Astrocyte (in vitro differentiated cells and primary cell): Measurements from ENCODE around the gene PTPRQ. TPM values are rescaled to one million over a fixed set of nuclear protein-coding genes. Genes with fewer than 3 reads are reported as not detected.

Experiments
- DNase-seq: peaks from one replicate; pipeline ENCODE4 v3.0.0-alpha.2; 2010; ENCODE audit warnings: low read depth
- FAIRE-seq: peaks from 2 replicates; lab custom pipeline; 2011; peaks lifted over from hg19 to GRCh38; lab: Jason Lieb, UNC
- H2AFZ ChIP-seq: 2 replicates; pipeline ENCODE4 v1.6.0; 2012; ENCODE audit warnings: low read depth, low read length, inconsistent platforms
- H3K27ac ChIP-seq: 2 replicates; pipeline ENCODE4 v1.5.1; 2011; ENCODE audit warnings: low read depth, low read length, inconsistent platforms
- H3K27me3 ChIP-seq: 2 replicates; pipeline ENCODE4 v1.6.0; 2011; ENCODE audit warnings: low read length, inconsistent platforms; ENCODE audit not compliant: insufficient read depth
- H3K36me3 ChIP-seq: 2 replicates; pipeline ENCODE4 v1.5.1; 2011; ENCODE audit warnings: low read length, inconsistent platforms; ENCODE audit not compliant: insufficient read depth
- H3K4me1 ChIP-seq: 2 replicates; pipeline ENCODE4 v1.5.1; 2011; ENCODE audit warnings: low read length, inconsistent platforms; ENCODE audit not compliant: insufficient read depth
- H3K4me2 ChIP-seq: 2 replicates; pipeline ENCODE4 v1.6.0; 2012; ENCODE audit warnings: low read length, inconsistent platforms
- H3K4me3 ChIP-seq: 2 replicates; pipeline ENCODE4 v1.5.1; 2011; ENCODE audit warnings: low read depth, mild to moderate bottlenecking, low read length, inconsistent platforms; ENCODE audit not compliant: insufficient read depth
- H3K79me2 ChIP-seq: 2 replicates; pipeline ENCODE4 v1.6.0; 2012; ENCODE audit warnings: mild to moderate bottlenecking, low read length, inconsistent platforms; ENCODE audit not compliant: insufficient read depth
- H3K9ac ChIP-seq: 2 replicates; pipeline ENCODE4 v1.6.0; 2012; ENCODE audit warnings: mild to moderate bottlenecking, low read length, inconsistent platforms
- H3K9me3 ChIP-seq: 2 replicates; pipeline ENCODE4 v1.5.1; 2012; ENCODE audit warnings: low read depth, mild to moderate bottlenecking, low read length, inconsistent platforms; ENCODE audit not compliant: insufficient read depth
- H4K20me1 ChIP-seq: 2 replicates; pipeline ENCODE4 v1.6.0; 2012; ENCODE audit warnings: low read length, inconsistent platforms; ENCODE audit not compliant: insufficient read depth
- H3K27ac Mint-ChIP-seq: one replicate; pipeline ENCODE4 v1.8.0; 2021; ENCODE audit warnings: mild to moderate bottlenecking, mixed read lengths; ENCODE audit not compliant: unreplicated experiment
- H3K27me3 Mint-ChIP-seq: one replicate; pipeline ENCODE4 v1.8.0; 2021; ENCODE audit warnings: low read depth, mixed read lengths; ENCODE audit not compliant: unreplicated experiment
- H3K36me3 Mint-ChIP-seq: one replicate; pipeline ENCODE4 v1.8.0; 2021; ENCODE audit warnings: low read depth, mixed read lengths; ENCODE audit not compliant: unreplicated experiment
- H3K4me1 Mint-ChIP-seq: one replicate; pipeline ENCODE4 v1.8.0; 2021; ENCODE audit warnings: low read depth, mixed read lengths; ENCODE audit not compliant: unreplicated experiment
- H3K4me3 Mint-ChIP-seq: one replicate; pipeline ENCODE4 v1.8.0; 2021; ENCODE audit warnings: mild to moderate bottlenecking, moderate library complexity, mixed read lengths; ENCODE audit not compliant: unreplicated experiment
- H3K9me3 Mint-ChIP-seq: one replicate; pipeline ENCODE4 v1.8.0; 2021; ENCODE audit warnings: mild to moderate bottlenecking, mixed read lengths; ENCODE audit not compliant: unreplicated experiment
- CTCF ChIP-seq: IDR thresholded peaks from 2 replicates; pipeline ENCODE4 v1.5.1; 2011; ENCODE audit warnings: low read depth, mild to moderate bottlenecking, inconsistent platforms, low read length, moderate library complexity; ENCODE audit not compliant: insufficient read depth
- EZH2 ChIP-seq: IDR thresholded peaks from 2 replicates; pipeline ENCODE4 v1.6.1; 2012; ENCODE audit warnings: mild to moderate bottlenecking, low read length, inconsistent platforms; ENCODE audit not compliant: insufficient read depth
- total RNA-seq: library from RNA; stranded (reverse); gene quantifications from 2 replicates; pipeline ENCODE4 v1.2.1, GENCODE V29; 2021

The PTPRQ gene
- total RNA-seq, 1 donor from 2014 or later = 0.18 TPM

- Mint-ChIP-seq H3K9me3 (peaks cover 4% of the 10 kb centered on the region), H3K4me1 (no peaks in the 10 kb centered on the region), H3K27ac (no peak overlapping the region), H3K27me3 (no peaks in the 10 kb centered on the region), H3K36me3 (no peaks in the 10 kb centered on the region), H3K4me3 (no peak overlapping the region)
- FAIRE-seq = no peak
- TF ChIP-seq EZH2 = no peak
- H4K20me1 ChIP-seq = no peaks in the 10 kb centered on the region
- H3K27me3 ChIP-seq = no peaks in the 10 kb centered on the region
- H3K36me3 ChIP-seq = no peaks in the 10 kb centered on the region
- peak overlapping the region; percentile 97 for H3K4me2 ChIP-seq
- DNase-seq = no peak
- no peak overlapping the region for H3K27ac ChIP-seq
- peak overlapping the region; percentile 71 for H3K9ac ChIP-seq
- H3K79me2 ChIP-seq = no peaks in the 10 kb centered on the region
- no peaks in the 10 kb centered on the region for H3K4me1 ChIP-seq
- H2AFZ ChIP-seq = peak overlapping the region; percentile 91
- no peaks in the 10 kb centered on the region for H3K9me3 ChIP-seq
- H3K4me3 ChIP-seq = peak overlapping the region; percentile 77
Measured at GRCh38 chr12:80401191-80401590, 42.8 kb upstream of the PTPRQ start.

DNA sequence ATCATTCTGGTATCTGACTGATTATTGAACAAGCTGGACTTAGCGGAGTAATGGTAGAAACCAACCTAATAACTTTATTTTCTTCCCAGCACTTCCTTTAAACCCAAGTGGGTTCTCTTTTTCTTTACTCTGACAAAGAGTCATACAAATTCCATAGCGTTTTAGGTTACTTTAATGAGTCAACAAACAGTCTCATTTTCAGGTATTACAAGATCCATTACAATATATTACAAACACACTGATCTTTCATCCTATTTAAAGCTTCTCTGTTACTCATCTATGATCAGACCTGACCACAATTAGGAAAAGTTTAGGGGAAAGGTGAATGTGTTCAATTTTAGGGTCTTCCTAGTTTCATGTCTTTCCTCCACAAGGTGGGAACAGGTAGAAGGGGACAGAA, 39.4 kb upstream of the PTPRQ start:
- TF ChIP-seq EZH2 (no peak), CTCF (no peak)
- Mint-ChIP-seq H3K27me3 (no peaks in the 10 kb centered on the region), H3K4me3 (no peak overlapping the region), H3K27ac (no peak overlapping the region), H3K36me3 (no peaks in the 10 kb centered on the region), H3K9me3 (peaks cover 1% of the 10 kb centered on the region), H3K4me1 (no peaks in the 10 kb centered on the region)
- Histone ChIP-seq H3K9ac (no peak overlapping the region), H2AFZ (no peak overlapping the region), H3K9me3 (no peaks in the 10 kb centered on the region), H3K4me3 (no peak overlapping the region), H3K36me3 (no peaks in the 10 kb centered on the region), H3K79me2 (no peaks in the 10 kb centered on the region), H3K27ac (no peak overlapping the region), H3K27me3 (no peaks in the 10 kb centered on the region), H3K4me1 (no peaks in the 10 kb centered on the region), H4K20me1 (no peaks in the 10 kb centered on the region), H3K4me2 (no peak overlapping the region)
- no peak for FAIRE-seq
- no peak for DNase-seq

GRCh38 chr12:80406253-80406652, 37.8 kb upstream of the PTPRQ start:
- no peak overlapping the region for H3K27ac ChIP-seq
- no peaks in the 10 kb centered on the region for H3K79me2 ChIP-seq
- no peak overlapping the region for H3K9ac ChIP-seq
- Mint-ChIP-seq H3K36me3 (no peaks in the 10 kb centered on the region), H3K27me3 (no peaks in the 10 kb centered on the region), H3K4me1 (no peaks in the 10 kb centered on the region), H3K27ac (no peak overlapping the region), H3K9me3 (no peaks in the 10 kb centered on the region), H3K4me3 (no peak overlapping the region)
- H3K4me2 ChIP-seq = no peak overlapping the region
- H4K20me1 ChIP-seq = no peaks in the 10 kb centered on the region
- H3K4me3 ChIP-seq = no peak overlapping the region
- no peaks in the 10 kb centered on the region for H3K4me1 ChIP-seq
- DNase-seq (no peak), FAIRE-seq (no peak)
- H3K36me3 ChIP-seq = no peaks in the 10 kb centered on the region
- H3K9me3 ChIP-seq = no peaks in the 10 kb centered on the region
- no peaks in the 10 kb centered on the region for H3K27me3 ChIP-seq
- TF ChIP-seq EZH2 (no peak), CTCF (no peak)
- no peak overlapping the region for H2AFZ ChIP-seq
